Inflammatory macrophage (primary cell): ENCODE results near the gene FASLG.
"Not testable (repeated sequence)": the region's sequence is repeated elsewhere in the genome, so short reads cannot be mapped to it uniquely, and the experiment has no call there.

Experiments
- DNase-seq, 2 donors: peaks; one replicate each; pipeline ENCODE4 v3.0.0-alpha.2; 2020 to 2022
- total RNA-seq, 18 experiments: gene quantifications; one replicate each; lab custom pipeline; 2026; ENCODE audit warnings: mixed read lengths in 6 of 18, inconsistent platforms in 2 of 18; lab: John Stamatoyannopoulos, UW

Gene FASLG
- 0 to 0.10 (median 0) reads per million in 18 experiments for total RNA-seq

- no peak for DNase-seq
These were observed at the start of gene FASLG for GRCh38 chr1:172658871-172659453. FASLG (plus strand) TSS chr1:172659103; CDS start chr1:172659202, 99 bp downstream.

- DNase-seq, result no peak
These were observed 49.4 kb upstream of the FASLG start for GRCh38 chr1:172609528-172609927.

GRCh38 chr1:172612478-172612877, 46.4 kb upstream of the FASLG start:
- DNase-seq, result no peak

GRCh38 chr1:172613294-172613693, 45.6 kb upstream of the FASLG start:
- DNase-seq, result no peak

- peak; percentile 5 to 46 for DNase-seq
These were observed 42.7 kb upstream of the FASLG start for GRCh38 chr1:172616195-172616594.

GRCh38 chr1:172616636-172617035, 42.3 kb upstream of the FASLG start:
- peak; percentile 15 to 37 for DNase-seq

GRCh38 chr1:172620603-172621002, 38.3 kb upstream of the FASLG start:
- not testable (repeated sequence) for DNase-seq

- DNase-seq, result peak; percentile 30 to 42
These were observed 36.4 kb upstream of the FASLG start for GRCh38 chr1:172622541-172622940.

- DNase-seq, result no peak
These were observed 35.2 kb upstream of the FASLG start for GRCh38 chr1:172623748-172624147.

- DNase-seq, result no peak
These were observed 32.1 kb upstream of the FASLG start for GRCh38 chr1:172626845-172627244.

GRCh38 chr1:172627702-172628101, 31.2 kb upstream of the FASLG start:
- DNase-seq, result no peak

- DNase-seq, result no peak
These were observed 30.5 kb upstream of the FASLG start for GRCh38 chr1:172628401-172628800.

- no peak for DNase-seq
These were observed 29.7 kb upstream of the FASLG start for GRCh38 chr1:172629170-172629569.

GRCh38 chr1:172629638-172630037, 29.3 kb upstream of the FASLG start:
- DNase-seq, result no peak

GRCh38 chr1:172630056-172630818, 28.7 kb upstream of the FASLG start:
- DNase-seq, result peak in 1 of 2 donors; percentile 15

- DNase-seq, result no peak
These were observed 28.0 kb upstream of the FASLG start for GRCh38 chr1:172630868-172631267.

- peak; percentile 27 to 52 for DNase-seq
These were observed 21.4 kb upstream of the FASLG start for GRCh38 chr1:172637522-172637921.

- no peak for DNase-seq
These were observed 20.7 kb upstream of the FASLG start for GRCh38 chr1:172638249-172638648.

- no peak for DNase-seq
These were observed 19.7 kb upstream of the FASLG start for GRCh38 chr1:172638885-172639831.

- peak; percentile 47 to 50 for DNase-seq
These were observed 18.8 kb upstream of the FASLG start for GRCh38 chr1:172640111-172640510.

GRCh38 chr1:172641492-172641891, 17.4 kb upstream of the FASLG start:
- DNase-seq, result no peak

GRCh38 chr1:172642970-172643369, 15.9 kb upstream of the FASLG start:
- DNase-seq, result no peak

- DNase-seq, result no peak
These were observed 12.2 kb upstream of the FASLG start for GRCh38 chr1:172646653-172647052.
